SK-N-MC (cell line): ENCODE results near the gene FBXW11.

Experiments used
- DNase-seq: peaks from one replicate; pipeline ENCODE4 v3.0.0-alpha.2; 2011; ENCODE audit warnings: low read depth, low spot score
- H3K27ac ChIP-seq: fragments of 200-600 bp; sonication (generic); 2 replicates; pipeline ENCODE4 v1.5.1; 2016; ENCODE audit warnings: mixed run types
- H3K36me3 ChIP-seq: fragments of 200-600 bp; sonication (generic); 2 replicates; pipeline ENCODE4 v1.6.1; 2017; ENCODE audit warnings: antibody characterized with exemption, low read length, mixed read lengths; ENCODE audit not compliant: insufficient read depth
- H3K4me3 ChIP-seq: fragments of 200-600 bp; sonication (generic); 2 replicates; pipeline ENCODE4 v1.5.1; 2016
- H3K9ac ChIP-seq: fragments of 200-600 bp; sonication (generic); 2 replicates; pipeline ENCODE4 v1.8.0; 2017; ENCODE audit warnings: mixed run types, mixed read lengths; ENCODE audit not compliant: insufficient read length
- H3K9me3 ChIP-seq: fragments of 200-600 bp; sonication (generic); 2 replicates; pipeline ENCODE4 v1.6.1; 2017; ENCODE audit warnings: low read depth, mild to moderate bottlenecking, antibody characterized with exemption, low read length, moderate library complexity, mixed read lengths
- EZH2 ChIP-seq: fragments of 200-600 bp; sonication (generic); IDR thresholded peaks from one replicate; pipeline ENCODE4 v1.6.1; 2017; ENCODE audit warnings: antibody characterized with exemption
- FOXP2 ChIP-seq: optimal IDR thresholded peaks from 2 replicates; pipeline ENCODE3; 2011; ENCODE audit warnings: mild to moderate bottlenecking, moderate library complexity; ENCODE audit not compliant: insufficient read depth; ENCODE audit errors: extremely low read length, control extremely low read depth
- POLR2AphosphoS5 ChIP-seq: IDR thresholded peaks from 2 replicates; pipeline ENCODE4 v1.6.1; 2012; ENCODE audit warnings: mild to moderate bottlenecking, low read depth, low read length, borderline replicate concordance

The FBXW11 gene

DNA sequence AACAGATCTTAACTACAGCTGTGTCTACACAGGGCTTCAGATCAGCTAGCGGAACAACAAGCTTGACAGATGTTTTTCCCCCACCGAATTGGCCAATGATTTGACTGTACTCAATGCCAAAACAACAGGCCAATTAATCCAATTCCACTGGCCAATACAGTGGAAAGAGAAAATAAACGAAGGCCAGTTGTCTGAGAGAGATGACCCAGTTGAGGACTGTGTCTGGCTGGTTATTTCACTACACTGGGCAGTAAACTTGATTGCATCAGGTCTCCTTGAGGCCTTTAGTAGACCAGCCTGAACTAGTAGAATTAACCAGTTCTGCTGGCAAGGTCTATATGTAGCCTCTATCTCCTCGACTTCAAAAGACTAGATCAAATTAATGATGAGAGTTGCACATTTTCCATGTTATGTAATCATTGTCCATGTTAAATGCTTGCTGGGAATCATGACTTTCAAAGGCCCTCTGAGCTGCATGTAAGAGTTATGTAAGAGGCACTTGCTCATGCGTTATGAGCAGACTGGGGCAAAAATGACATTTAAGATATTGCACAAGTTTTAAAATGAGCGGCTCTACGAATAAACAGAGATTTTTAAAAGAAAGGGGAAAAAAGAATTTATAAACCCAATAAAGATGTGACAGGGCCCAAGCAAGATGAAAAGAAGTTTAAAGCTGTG lies 192.5 kb downstream of the FBXW11 start:
- no peak for DNase-seq

GRCh38 chr5:171813270-171813669 lies 193.2 kb downstream of the FBXW11 start:
- Histone ChIP-seq H3K36me3 (no peaks in the 10 kb centered on the region), H3K4me3 (no peak overlapping the region), H3K27ac (no peak overlapping the region), H3K9me3 (no peaks in the 10 kb centered on the region), H3K9ac (no peak overlapping the region)
- no peak for DNase-seq
- TF ChIP-seq EZH2 (no peak), POLR2AphosphoS5 (no peak), FOXP2 (no peak)

More for the DNA sequence above, 192.5 kb downstream of the FBXW11 start:
- Histone ChIP-seq H3K9ac (no peak overlapping the region), H3K27ac (no peak overlapping the region), H3K36me3 (no peaks in the 10 kb centered on the region), H3K9me3 (no peaks in the 10 kb centered on the region), H3K4me3 (no peak overlapping the region)
- TF ChIP-seq FOXP2 (no peak), EZH2 (no peak), POLR2AphosphoS5 (no peak)
